Measurements from ENCODE around the gene MKNK2.

Gene MKNK2

DNA sequence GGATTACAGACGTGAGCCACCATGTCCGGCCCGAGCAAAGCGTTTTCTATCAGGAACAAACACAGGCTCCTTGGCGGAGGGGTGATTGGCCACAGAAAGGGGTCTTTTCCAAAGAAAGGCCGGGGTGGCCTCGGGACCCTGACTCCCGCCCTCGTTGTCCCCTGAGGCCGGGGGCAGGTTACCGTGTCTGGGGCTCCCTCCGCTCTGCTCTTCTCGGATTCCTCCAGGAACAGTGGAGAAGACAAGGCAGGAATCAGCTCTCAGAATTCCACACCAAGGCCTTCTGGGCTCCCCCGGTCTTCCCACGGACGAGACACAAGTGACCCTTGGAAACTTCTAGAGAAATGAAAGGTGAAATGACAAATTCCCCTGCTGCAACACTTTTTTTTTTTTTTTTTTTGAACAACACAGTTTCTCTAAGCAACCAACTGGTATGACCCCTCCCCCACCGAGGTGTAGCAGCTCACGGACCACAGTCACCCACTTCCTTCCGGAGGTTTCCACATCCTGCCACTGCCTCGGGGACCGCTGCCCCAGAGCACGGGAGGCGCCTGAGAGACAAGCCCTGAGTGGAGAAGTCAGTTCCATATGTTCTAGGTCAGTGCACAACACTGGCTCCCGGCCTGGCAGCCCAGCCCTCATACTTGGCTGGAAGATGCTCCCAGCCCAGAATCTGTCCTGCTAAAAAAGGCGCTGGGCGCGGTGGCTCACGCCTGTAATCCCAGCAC lies 34.1 kb upstream of the MKNK2 start:
- Histone ChIP-seq H3K9me3 (ENCODE audit: low read length) (no peaks in the 10 kb centered on the region), H2AFZ (ENCODE audit: low read length) (no peak overlapping the region), H3K4me2 (ENCODE audit: low read length) (peak overlapping the region; percentile 73), H3K27ac (ENCODE audit: low read depth, low read length, poor library complexity, severe bottlenecking) (peak overlapping the region; percentile 98), H3K4me3 (ENCODE audit: low read depth, low read length, poor library complexity, severe bottlenecking) (peak overlapping the region; percentile 66), H3K27me3 (ENCODE audit: insufficient read depth, low read length) (no peaks in the 10 kb centered on the region), H3K36me3 (ENCODE audit: insufficient read depth, low read length) (peaks cover 6% of the 10 kb centered on the region; the same call in 1 of the 2 replicates), H3K4me1 (ENCODE audit: insufficient read depth, low read length, severe bottlenecking) (peaks cover 91% of the 10 kb centered on the region), H3F3A (ENCODE audit: insufficient read depth, low read length) (peaks cover 5% of the 10 kb centered on the region; the same call in 1 of the 2 replicates), H3K9ac (ENCODE audit: low read length) (peak overlapping the region; percentile 90), H3K79me2 (ENCODE audit: insufficient read depth, low read length) (peaks cover 5% of the 10 kb centered on the region; the same call in 1 of the 2 replicates), H3K9me2 (ENCODE audit: low read depth, low read length) (no peaks in the 10 kb centered on the region), H4K20me1 (ENCODE audit: insufficient read depth, low read length) (no peaks in the 10 kb centered on the region)
- TF ChIP-seq, protein P1, sequence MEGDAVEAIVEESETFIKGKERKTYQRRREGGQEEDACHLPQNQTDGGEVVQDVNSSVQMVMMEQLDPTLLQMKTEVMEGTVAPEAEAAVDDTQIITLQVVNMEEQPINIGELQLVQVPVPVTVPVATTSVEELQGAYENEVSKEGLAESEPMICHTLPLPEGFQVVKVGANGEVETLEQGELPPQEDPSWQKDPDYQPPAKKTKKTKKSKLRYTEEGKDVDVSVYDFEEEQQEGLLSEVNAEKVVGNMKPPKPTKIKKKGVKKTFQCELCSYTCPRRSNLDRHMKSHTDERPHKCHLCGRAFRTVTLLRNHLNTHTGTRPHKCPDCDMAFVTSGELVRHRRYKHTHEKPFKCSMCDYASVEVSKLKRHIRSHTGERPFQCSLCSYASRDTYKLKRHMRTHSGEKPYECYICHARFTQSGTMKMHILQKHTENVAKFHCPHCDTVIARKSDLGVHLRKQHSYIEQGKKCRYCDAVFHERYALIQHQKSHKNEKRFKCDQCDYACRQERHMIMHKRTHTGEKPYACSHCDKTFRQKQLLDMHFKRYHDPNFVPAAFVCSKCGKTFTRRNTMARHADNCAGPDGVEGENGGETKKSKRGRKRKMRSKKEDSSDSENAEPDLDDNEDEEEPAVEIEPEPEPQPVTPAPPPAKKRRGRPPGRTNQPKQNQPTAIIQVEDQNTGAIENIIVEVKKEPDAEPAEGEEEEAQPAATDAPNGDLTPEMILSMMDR (IDR thresholded peaks at IDR 0.05; ENCODE audit: low read length), result no peak
- TF ChIP-seq EZH2 (IDR thresholded peaks at IDR 0.05; ENCODE audit: borderline replicate concordance, low read length), result no peak

DNA sequence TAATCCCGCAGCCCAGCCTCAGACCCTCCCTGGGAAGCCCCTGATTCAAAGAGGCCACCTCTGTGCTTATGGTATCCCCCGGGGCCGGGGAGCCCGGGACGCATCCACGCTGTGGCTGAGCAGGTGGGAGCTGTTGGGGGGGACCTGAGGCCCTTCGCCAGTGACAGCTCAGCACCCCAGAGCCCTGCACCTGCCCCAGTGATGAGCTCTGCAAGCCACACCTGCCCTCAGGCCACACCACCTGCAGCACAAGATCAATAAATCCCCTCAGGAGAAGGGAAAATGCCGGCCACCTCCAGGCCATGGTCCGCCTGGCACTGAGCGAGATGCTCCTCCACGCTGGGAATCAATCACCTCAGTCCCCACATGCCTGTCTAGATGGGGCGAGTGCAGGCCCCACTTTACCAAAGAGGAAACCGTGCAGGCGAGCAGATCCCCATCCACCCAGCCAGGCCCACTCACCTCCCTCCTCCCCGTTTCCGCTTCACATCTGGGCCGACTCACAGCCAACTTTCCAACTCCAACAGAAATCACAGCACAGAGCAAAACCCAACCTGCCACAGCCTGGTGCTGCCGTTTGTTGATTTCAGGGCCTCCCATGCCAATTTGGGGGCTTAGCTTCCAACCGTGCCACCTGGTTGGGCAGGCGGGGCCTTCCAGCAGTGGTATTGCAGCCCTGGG lies 32.3 kb upstream of the MKNK2 start:
- no peak overlapping the region for H2AFZ ChIP-seq (ENCODE audit: low read length)
- no peaks in the 10 kb centered on the region for H3K9me3 ChIP-seq (ENCODE audit: low read length)
- H3K27ac ChIP-seq (ENCODE audit: low read depth, low read length, poor library complexity, severe bottlenecking), result peak overlapping the region; percentile 98
- H3K9me2 ChIP-seq (ENCODE audit: low read depth, low read length), result no peaks in the 10 kb centered on the region
- peaks cover 84% of the 10 kb centered on the region for H3K4me1 ChIP-seq (ENCODE audit: insufficient read depth, low read length, severe bottlenecking)
- H3K36me3 ChIP-seq (ENCODE audit: insufficient read depth, low read length), result peaks cover 24% of the 10 kb centered on the region; the same call in 1 of the 2 replicates
- H3K27me3 ChIP-seq (ENCODE audit: insufficient read depth, low read length), result no peaks in the 10 kb centered on the region
- peak overlapping the region; percentile 90 for H3K9ac ChIP-seq (ENCODE audit: low read length)
- H4K20me1 ChIP-seq (ENCODE audit: insufficient read depth, low read length), result no peaks in the 10 kb centered on the region
- H3F3A ChIP-seq (ENCODE audit: insufficient read depth, low read length), result peaks cover 5% of the 10 kb centered on the region; the same call in 1 of the 2 replicates
- no peak for TF ChIP-seq EZH2 (IDR thresholded peaks at IDR 0.05; ENCODE audit: borderline replicate concordance, low read length)
- TF ChIP-seq, protein P1 (IDR thresholded peaks at IDR 0.05; ENCODE audit: low read length), result no peak
- peaks cover 5% of the 10 kb centered on the region; the same call in 1 of the 2 replicates for H3K79me2 ChIP-seq (ENCODE audit: insufficient read depth, low read length)
- peak overlapping the region; percentile 66 for H3K4me3 ChIP-seq (ENCODE audit: low read depth, low read length, poor library complexity, severe bottlenecking)
- peak overlapping the region; percentile 73 for H3K4me2 ChIP-seq (ENCODE audit: low read length)

DNA sequence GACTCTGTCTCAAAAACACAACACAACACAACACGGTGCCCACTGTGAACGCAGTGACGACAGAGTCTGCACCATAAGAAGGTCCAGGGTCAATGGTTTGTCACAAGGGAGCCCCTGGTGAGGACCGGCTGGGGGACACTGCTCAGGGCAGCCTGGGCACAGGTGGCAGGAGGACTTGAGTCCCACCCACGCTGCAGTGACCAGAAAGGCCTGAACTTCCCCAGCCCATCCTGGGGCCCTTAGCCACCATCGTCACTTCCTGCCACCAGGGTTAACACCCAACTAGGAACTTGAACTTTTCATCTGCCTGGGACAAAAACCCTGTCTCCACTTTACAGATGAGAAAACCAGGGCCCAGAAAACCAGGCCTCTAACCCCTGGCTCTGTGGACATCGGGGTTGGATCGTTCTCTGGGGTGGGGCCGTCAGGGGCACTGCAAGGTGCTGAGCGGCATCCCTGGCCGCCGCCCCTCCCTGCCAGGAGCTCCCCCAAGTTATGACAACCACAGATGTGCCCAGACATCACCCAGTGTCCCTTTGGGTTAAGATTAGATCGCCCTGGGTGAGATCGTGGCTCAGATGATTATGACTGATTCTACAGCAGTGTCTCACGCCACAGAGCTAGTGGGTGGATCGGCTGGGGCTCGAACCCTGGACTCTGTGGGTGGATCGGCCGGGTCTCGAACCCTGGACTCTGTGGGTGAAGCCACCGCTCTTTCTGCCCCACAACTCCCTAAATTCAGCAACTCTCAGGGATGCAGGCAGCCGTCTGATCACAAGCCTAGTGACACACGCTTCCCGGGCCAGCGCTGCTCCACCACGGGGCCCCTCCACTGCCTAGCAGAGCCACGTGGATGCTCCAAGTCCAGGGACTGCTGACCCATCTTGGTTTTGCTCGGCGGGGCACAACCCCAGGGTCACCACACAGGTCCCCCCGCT lies 31.1 kb upstream of the MKNK2 start:
- no peaks in the 10 kb centered on the region for H3K9me3 ChIP-seq (ENCODE audit: low read length)
- no peaks in the 10 kb centered on the region for H4K20me1 ChIP-seq (ENCODE audit: insufficient read depth, low read length)
- H3K9ac ChIP-seq (ENCODE audit: low read length), result peak overlapping the region; percentile 90; the same call in 1 of the 2 replicates
- H3F3A ChIP-seq (ENCODE audit: insufficient read depth, low read length), result peaks cover 4% of the 10 kb centered on the region; the same call in 1 of the 2 replicates
- H3K36me3 ChIP-seq (ENCODE audit: insufficient read depth, low read length), result peaks cover 36% of the 10 kb centered on the region
- H3K27me3 ChIP-seq (ENCODE audit: insufficient read depth, low read length), result no peaks in the 10 kb centered on the region
- H3K4me1 ChIP-seq (ENCODE audit: insufficient read depth, low read length, severe bottlenecking), result peaks cover 81% of the 10 kb centered on the region
- H3K27ac ChIP-seq (ENCODE audit: low read depth, low read length, poor library complexity, severe bottlenecking), result peak overlapping the region; percentile 98
- H2AFZ ChIP-seq (ENCODE audit: low read length), result no peak overlapping the region
- peak overlapping the region; percentile 66 for H3K4me3 ChIP-seq (ENCODE audit: low read depth, low read length, poor library complexity, severe bottlenecking)
- TF ChIP-seq EZH2 (IDR thresholded peaks at IDR 0.05; ENCODE audit: borderline replicate concordance, low read length), result no peak
- TF ChIP-seq, protein P1 (IDR thresholded peaks at IDR 0.05; ENCODE audit: low read length), result no peak
- no peaks in the 10 kb centered on the region for H3K9me2 ChIP-seq (ENCODE audit: low read depth, low read length)
- peak overlapping the region; percentile 73 for H3K4me2 ChIP-seq (ENCODE audit: low read length)
- peaks cover 5% of the 10 kb centered on the region; the same call in 1 of the 2 replicates for H3K79me2 ChIP-seq (ENCODE audit: insufficient read depth, low read length)

All from OCI-LY1 (cell line).